HepG2 (cell line): ENCODE data around the gene SLAMF9. TPM values are rescaled to one million over a fixed set of nuclear protein-coding genes. Genes with fewer than 3 reads are reported as not detected.

Experiments used
- CBFB ChIP-seq: sonication (generic); formaldehyde crosslinking; IDR thresholded peaks from 2 replicates; pipeline ENCODE4 v1.4.0; 2020; ENCODE audit warnings: missing genetic modification reagents
- GPN1 ChIP-seq: sonication (generic); formaldehyde crosslinking; IDR thresholded peaks from 2 replicates; pipeline ENCODE4 v1.5.1; 2020; ENCODE audit warnings: missing genetic modification reagents, borderline replicate concordance
- KMT2A ChIP-seq: sonication (generic); formaldehyde crosslinking; IDR thresholded peaks from 2 replicates; pipeline ENCODE4 v1.4.0; 2020; ENCODE audit warnings: missing genetic modification reagents
- MYNN ChIP-seq: sonication (generic); formaldehyde crosslinking; IDR thresholded peaks from 2 replicates; pipeline ENCODE4 v1.4.0; 2020; ENCODE audit warnings: mild to moderate bottlenecking, low read depth, missing genetic modification reagents
- RCOR2 ChIP-seq: IDR thresholded peaks from 2 replicates; pipeline ENCODE4 v1.6.1; 2016; ENCODE audit warnings: missing biosample characterization, missing genetic modification reagents
- ZHX1 ChIP-seq: sonication (generic); formaldehyde crosslinking; IDR thresholded peaks from 2 replicates; pipeline ENCODE4 v1.8.1; 2022; ENCODE audit warnings: low read depth, mild to moderate bottlenecking, missing genetic modification reagents
- ZNF232 ChIP-seq: sonication (generic); formaldehyde crosslinking; IDR thresholded peaks from 2 replicates; pipeline ENCODE4 v1.4.0; 2020; ENCODE audit warnings: missing genetic modification reagents, borderline replicate concordance
- ZNF468 ChIP-seq: sonication (generic); formaldehyde crosslinking; IDR thresholded peaks from 2 replicates; pipeline ENCODE4 v1.8.0; 2022; ENCODE audit warnings: mild to moderate bottlenecking, moderate library complexity, missing genetic modification reagents
- ZSCAN20 ChIP-seq: sonication (generic); formaldehyde crosslinking; IDR thresholded peaks from 2 replicates; pipeline ENCODE4 v1.4.0; 2020; ENCODE audit warnings: missing genetic modification reagents, mild to moderate bottlenecking, borderline replicate concordance
- polyA plus RNA-seq, 8 experiments: library from polyadenylated mRNA; depleted of rRNA in 3 of 8; stranded (reverse) in 7 of 8; unstranded in 1 of 8; fragments of >200 nt; fragmentation: Illumina TruSeq in 4 of 8; extraction: Trizol in 4 of 8; gene quantifications; 2 replicates each; pipeline versions ENCODE4 v1.2.1 to v1.2.3, GENCODE V29; 2011 to 2016; ENCODE audit warnings: low read depth in 4 of 8, missing spikeins in 1 of 8, mixed read lengths in 1 of 8; ENCODE audit not compliant: insufficient read depth in 1 of 8
- total RNA-seq, 5 experiments: library from RNA; depleted of rRNA; stranded (reverse); fragments of >200 nt; fragmentation: Illumina TruSeq; extraction: Trizol; gene quantifications; 2 replicates each; pipeline ENCODE4 v1.2.3, GENCODE V29; 2016; ENCODE audit warnings: low read depth in 1 of 5
- TF ChIP-seq, protein P1 (sequence below): sonication (generic); formaldehyde crosslinking; IDR thresholded peaks from 2 replicates; pipeline ENCODE4 v1.4.0; 2020; ENCODE audit warnings: missing genetic modification reagents, borderline replicate concordance
- TF ChIP-seq, protein P2 (sequence below): sonication (generic); formaldehyde crosslinking; IDR thresholded peaks from 2 replicates; pipeline ENCODE4 v1.4.0; 2020; ENCODE audit warnings: mild to moderate bottlenecking, missing genetic modification reagents
- TF ChIP-seq, protein P3 (sequence below), 2 experiments: sonication (generic) in 1 of 2; formaldehyde crosslinking in 1 of 2; IDR thresholded peaks; 2 replicates each; pipeline versions ENCODE4 v1.5.1 to v1.6.1; 2011 to 2020; ENCODE audit warnings: borderline replicate concordance in 1 of 2, low read depth in 1 of 2, low read length in 1 of 2, mild to moderate bottlenecking in 1 of 2, missing genetic modification reagents in 1 of 2, moderate library complexity in 1 of 2
- TF ChIP-seq, protein P4 (sequence below): sonication (generic); formaldehyde crosslinking; conservative IDR thresholded peaks from 2 replicates; pipeline ENCODE4 v1.4.0; 2020; ENCODE audit warnings: mild to moderate bottlenecking, missing genetic modification reagents, moderate library complexity

Gene SLAMF9
- total and polyA plus RNA-seq, 2 of the 13 experiments (the other 11 are each of a cell fraction or from before 2014, with no cell fraction given): 0.82 TPM; not detected in 1

GRCh38 chr1:159970932-159971342, 16.9 kb upstream of the SLAMF9 start (continued):
- no peak for TF ChIP-seq ZHX1 (CRISPR knock-in tag)
- TF ChIP-seq, protein P1, sequence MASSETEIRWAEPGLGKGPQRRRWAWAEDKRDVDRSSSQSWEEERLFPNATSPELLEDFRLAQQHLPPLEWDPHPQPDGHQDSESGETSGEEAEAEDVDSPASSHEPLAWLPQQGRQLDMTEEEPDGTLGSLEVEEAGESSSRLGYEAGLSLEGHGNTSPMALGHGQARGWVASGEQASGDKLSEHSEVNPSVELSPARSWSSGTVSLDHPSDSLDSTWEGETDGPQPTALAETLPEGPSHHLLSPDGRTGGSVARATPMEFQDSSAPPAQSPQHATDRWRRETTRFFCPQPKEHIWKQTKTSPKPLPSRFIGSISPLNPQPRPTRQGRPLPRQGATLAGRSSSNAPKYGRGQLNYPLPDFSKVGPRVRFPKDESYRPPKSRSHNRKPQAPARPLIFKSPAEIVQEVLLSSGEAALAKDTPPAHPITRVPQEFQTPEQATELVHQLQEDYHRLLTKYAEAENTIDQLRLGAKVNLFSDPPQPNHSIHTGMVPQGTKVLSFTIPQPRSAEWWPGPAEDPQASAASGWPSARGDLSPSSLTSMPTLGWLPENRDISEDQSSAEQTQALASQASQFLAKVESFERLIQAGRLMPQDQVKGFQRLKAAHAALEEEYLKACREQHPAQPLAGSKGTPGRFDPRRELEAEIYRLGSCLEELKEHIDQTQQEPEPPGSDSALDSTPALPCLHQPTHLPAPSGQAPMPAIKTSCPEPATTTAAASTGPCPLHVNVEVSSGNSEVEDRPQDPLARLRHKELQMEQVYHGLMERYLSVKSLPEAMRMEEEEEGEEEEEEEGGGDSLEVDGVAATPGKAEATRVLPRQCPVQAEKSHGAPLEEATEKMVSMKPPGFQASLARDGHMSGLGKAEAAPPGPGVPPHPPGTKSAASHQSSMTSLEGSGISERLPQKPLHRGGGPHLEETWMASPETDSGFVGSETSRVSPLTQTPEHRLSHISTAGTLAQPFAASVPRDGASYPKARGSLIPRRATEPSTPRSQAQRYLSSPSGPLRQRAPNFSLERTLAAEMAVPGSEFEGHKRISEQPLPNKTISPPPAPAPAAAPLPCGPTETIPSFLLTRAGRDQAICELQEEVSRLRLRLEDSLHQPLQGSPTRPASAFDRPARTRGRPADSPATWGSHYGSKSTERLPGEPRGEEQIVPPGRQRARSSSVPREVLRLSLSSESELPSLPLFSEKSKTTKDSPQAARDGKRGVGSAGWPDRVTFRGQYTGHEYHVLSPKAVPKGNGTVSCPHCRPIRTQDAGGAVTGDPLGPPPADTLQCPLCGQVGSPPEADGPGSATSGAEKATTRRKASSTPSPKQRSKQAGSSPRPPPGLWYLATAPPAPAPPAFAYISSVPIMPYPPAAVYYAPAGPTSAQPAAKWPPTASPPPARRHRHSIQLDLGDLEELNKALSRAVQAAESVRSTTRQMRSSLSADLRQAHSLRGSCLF (CRISPR knock-in tag): no peak
- no peak for TF ChIP-seq MYNN
- no peak for TF ChIP-seq ZSCAN20 (CRISPR knock-in tag)
- TF ChIP-seq RCOR2 (CRISPR knock-in tag): no peak
- TF ChIP-seq, protein P2, sequence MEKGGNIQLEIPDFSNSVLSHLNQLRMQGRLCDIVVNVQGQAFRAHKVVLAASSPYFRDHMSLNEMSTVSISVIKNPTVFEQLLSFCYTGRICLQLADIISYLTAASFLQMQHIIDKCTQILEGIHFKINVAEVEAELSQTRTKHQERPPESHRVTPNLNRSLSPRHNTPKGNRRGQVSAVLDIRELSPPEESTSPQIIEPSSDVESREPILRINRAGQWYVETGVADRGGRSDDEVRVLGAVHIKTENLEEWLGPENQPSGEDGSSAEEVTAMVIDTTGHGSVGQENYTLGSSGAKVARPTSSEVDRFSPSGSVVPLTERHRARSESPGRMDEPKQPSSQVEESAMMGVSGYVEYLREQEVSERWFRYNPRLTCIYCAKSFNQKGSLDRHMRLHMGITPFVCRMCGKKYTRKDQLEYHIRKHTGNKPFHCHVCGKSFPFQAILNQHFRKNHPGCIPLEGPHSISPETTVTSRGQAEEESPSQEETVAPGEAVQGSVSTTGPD (CRISPR knock-in tag): no peak
- TF ChIP-seq, protein P3, sequence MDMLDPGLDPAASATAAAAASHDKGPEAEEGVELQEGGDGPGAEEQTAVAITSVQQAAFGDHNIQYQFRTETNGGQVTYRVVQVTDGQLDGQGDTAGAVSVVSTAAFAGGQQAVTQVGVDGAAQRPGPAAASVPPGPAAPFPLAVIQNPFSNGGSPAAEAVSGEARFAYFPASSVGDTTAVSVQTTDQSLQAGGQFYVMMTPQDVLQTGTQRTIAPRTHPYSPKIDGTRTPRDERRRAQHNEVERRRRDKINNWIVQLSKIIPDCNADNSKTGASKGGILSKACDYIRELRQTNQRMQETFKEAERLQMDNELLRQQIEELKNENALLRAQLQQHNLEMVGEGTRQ (IDR thresholded peaks at IDR 0.05; ENCODE audit: low read depth, low read length): peak; percentile 71
- TF ChIP-seq, protein P3 (CRISPR knock-in tag; IDR thresholded peaks at IDR 0.05; ENCODE audit: borderline replicate concordance): peak; percentile 56; the same call in 1 of the 2 replicates
- TF ChIP-seq KMT2A (CRISPR knock-in tag): no peak
- TF ChIP-seq CBFB: no peak
- no peak for TF ChIP-seq GPN1
- no peak for TF ChIP-seq ZNF468
- TF ChIP-seq, protein P4, sequence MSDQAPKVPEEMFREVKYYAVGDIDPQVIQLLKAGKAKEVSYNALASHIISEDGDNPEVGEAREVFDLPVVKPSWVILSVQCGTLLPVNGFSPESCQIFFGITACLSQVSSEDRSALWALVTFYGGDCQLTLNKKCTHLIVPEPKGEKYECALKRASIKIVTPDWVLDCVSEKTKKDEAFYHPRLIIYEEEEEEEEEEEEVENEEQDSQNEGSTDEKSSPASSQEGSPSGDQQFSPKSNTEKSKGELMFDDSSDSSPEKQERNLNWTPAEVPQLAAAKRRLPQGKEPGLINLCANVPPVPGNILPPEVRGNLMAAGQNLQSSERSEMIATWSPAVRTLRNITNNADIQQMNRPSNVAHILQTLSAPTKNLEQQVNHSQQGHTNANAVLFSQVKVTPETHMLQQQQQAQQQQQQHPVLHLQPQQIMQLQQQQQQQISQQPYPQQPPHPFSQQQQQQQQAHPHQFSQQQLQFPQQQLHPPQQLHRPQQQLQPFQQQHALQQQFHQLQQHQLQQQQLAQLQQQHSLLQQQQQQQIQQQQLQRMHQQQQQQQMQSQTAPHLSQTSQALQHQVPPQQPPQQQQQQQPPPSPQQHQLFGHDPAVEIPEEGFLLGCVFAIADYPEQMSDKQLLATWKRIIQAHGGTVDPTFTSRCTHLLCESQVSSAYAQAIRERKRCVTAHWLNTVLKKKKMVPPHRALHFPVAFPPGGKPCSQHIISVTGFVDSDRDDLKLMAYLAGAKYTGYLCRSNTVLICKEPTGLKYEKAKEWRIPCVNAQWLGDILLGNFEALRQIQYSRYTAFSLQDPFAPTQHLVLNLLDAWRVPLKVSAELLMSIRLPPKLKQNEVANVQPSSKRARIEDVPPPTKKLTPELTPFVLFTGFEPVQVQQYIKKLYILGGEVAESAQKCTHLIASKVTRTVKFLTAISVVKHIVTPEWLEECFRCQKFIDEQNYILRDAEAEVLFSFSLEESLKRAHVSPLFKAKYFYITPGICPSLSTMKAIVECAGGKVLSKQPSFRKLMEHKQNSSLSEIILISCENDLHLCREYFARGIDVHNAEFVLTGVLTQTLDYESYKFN (CRISPR knock-in tag): peak; percentile 80
- no peak for TF ChIP-seq ZNF232 (CRISPR knock-in tag)
